ENCODE measurements around the gene GATA2.

Gene GATA2

GRCh38 chr3:128473737-128474136, 19.3 kb downstream of the GATA2 start:
- no peak for DNase-seq (ENCODE audit: low read depth in 1 of 2, low spot score in 1 of 2)

DNA sequence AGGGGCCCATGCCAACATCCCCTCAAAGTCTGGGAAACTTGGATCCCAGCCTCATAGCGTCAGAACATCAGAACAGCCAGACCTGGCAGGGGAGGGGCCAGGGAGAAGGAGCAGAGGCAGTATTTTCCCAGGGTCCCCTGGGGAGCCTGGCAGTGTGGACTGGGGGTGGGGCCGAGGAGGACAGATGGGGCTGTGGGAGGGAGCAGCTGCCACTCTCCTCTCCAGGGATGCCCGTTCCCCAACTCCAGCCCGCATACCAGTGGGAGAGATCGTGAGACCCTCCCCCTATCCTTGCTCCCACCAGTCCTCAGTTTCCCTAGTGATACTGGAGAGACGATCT, 19.9 kb downstream of the GATA2 start:
- no peak for DNase-seq (ENCODE audit: low read depth in 1 of 2, low spot score in 1 of 2)

GRCh38 chr3:128472449-128473179, 20.4 kb downstream of the GATA2 start:
- DNase-seq (ENCODE audit: low read depth in 1 of 2, low spot score in 1 of 2) = no peak

GRCh38 chr3:128471720-128472119, 21.3 kb downstream of the GATA2 start:
- DNase-seq (ENCODE audit: low read depth in 1 of 2, low spot score in 1 of 2) = no peak

GRCh38 chr3:128471110-128471509, 21.9 kb downstream of the GATA2 start:
- no peak for DNase-seq (ENCODE audit: low read depth in 1 of 2, low spot score in 1 of 2)

- no peak for DNase-seq (ENCODE audit: low read depth in 1 of 2, low spot score in 1 of 2)
These were observed 22.7 kb downstream of the GATA2 start for GRCh38 chr3:128470134-128470899.

DNA sequence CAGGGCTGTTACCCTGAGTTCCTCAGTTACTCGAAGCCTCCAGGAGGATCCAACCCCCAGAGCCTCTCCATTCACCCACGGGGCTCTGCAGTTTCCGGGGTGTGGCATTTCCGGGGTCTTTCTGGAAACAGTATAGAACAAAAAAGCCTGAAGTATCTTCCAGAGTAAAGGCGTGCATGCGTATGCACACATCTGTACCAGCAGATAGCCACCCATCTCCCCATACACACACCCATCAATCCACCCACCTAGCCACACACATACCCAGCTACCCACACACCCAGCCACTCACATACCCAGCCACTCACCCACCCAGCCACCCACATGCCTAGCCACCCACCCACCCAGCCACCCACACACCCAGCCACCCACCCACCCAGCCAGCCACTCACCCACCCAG, 23.4 kb downstream of the GATA2 start:
- DNase-seq (ENCODE audit: low read depth in 1 of 2, low spot score in 1 of 2) = no peak

- no peak for DNase-seq (ENCODE audit: low read depth in 1 of 2, low spot score in 1 of 2)
These were observed 24.0 kb downstream of the GATA2 start for GRCh38 chr3:128468791-128469527.

DNA sequence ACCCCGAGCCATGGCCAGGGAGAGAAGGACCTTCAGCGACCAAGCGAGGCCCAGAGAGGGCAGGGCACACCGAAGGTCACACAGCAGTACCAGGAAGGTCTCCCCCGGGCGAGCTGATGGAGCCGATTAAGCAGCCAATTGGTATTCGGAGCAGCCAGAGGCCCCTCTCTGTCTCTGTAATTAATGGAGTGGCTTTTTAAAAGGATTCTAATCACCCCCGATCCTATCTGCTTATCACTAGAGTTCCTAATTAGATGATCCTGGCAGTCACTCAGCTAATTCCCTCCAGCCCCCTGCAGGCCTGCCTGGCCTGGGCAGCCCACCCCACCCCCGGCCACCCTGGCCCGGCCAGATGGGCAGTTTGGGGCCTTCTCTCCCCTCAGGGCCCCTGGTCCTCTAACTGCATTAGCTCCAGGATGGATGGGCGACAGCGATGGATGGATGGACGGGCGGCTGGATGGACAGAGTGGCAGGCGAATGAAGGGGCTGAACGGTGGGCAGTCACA, 24.7 kb downstream of the GATA2 start:
- DNase-seq (ENCODE audit: low read depth in 1 of 2, low spot score in 1 of 2) = no peak

GRCh38 chr3:128466840-128467541, 26.0 kb downstream of the GATA2 start, which contains the start of gene DNAJB8:
TSS of gene DNAJB8 (minus strand) at chr3:128466890. CDS start at chr3:128463245, 3,645 bp downstream.
- no peak for DNase-seq (ENCODE audit: low read depth in 1 of 2, low spot score in 1 of 2)

GRCh38 chr3:128464702-128465101, 28.3 kb downstream of the GATA2 start:
- DNase-seq (ENCODE audit: low read depth in 1 of 2, low spot score in 1 of 2) = no peak

GRCh38 chr3:128464188-128464587, 28.8 kb downstream of the GATA2 start:
- DNase-seq (ENCODE audit: low read depth in 1 of 2, low spot score in 1 of 2) = no peak

GRCh38 chr3:128463771-128464170, 29.2 kb downstream of the GATA2 start:
- no peak for DNase-seq (ENCODE audit: low read depth in 1 of 2, low spot score in 1 of 2)

GRCh38 chr3:128463354-128463753, 29.6 kb downstream of the GATA2 start:
- no peak for DNase-seq (ENCODE audit: low read depth in 1 of 2, low spot score in 1 of 2)

DNA sequence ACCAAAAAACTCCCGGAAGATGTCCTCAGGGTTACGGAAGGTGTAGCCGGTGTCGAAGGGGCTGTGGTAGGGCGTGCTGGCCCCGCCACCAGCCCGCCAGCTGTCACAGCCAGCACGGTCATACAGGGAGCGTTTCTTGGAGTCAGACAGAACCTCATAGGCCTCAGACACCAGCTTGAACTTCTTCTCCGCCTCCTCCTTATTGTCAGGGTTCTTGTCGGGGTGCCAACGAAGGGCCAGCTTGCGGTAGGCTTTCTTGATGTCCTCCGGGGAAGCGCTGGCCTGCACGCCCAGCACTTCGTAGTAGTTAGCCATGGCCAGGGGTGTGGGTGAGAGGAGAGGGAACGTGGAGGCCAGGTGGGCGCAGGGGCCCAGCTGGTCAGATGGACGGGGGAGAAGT, 30.1 kb downstream of the GATA2 start:
- no peak for DNase-seq (ENCODE audit: low read depth in 1 of 2, low spot score in 1 of 2)

GRCh38 chr3:128462341-128462910, 30.6 kb downstream of the GATA2 start:
- DNase-seq (ENCODE audit: low read depth in 1 of 2, low spot score in 1 of 2) = no peak

DNA sequence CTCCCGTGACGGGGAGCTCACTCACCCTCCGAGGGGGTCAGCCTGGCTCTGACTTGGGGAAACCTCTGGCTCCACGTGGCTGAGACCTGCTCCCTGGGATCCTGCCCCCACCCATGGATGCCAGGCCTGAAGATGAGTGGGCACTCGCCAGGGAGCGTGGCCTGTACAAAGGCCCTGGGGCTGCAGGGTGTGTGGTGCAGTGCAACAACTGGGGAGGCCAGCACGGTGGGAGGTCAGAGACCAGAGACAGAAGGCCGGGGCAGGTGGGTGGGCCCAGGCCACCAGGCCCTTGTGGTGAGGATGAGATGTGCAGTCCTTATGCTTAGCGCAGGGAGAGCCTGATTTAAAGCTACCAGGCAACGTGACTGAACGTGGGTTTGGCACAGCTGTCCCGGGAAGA, 31.3 kb downstream of the GATA2 start:
- DNase-seq (ENCODE audit: low read depth in 1 of 2, low spot score in 1 of 2) = no peak

- no peak for DNase-seq (ENCODE audit: low read depth in 1 of 2, low spot score in 1 of 2)
These were observed 33.6 kb downstream of the GATA2 start for GRCh38 chr3:128459461-128459820.

- DNase-seq (ENCODE audit: low read depth in 1 of 2, low spot score in 1 of 2) = no peak
These were observed 34.1 kb downstream of the GATA2 start for GRCh38 chr3:128458746-128459460.

GRCh38 chr3:128457937-128458336, 35.1 kb downstream of the GATA2 start:
- DNase-seq (ENCODE audit: low read depth in 1 of 2, low spot score in 1 of 2) = no peak

Measured in stimulated activated CD4-positive, alpha-beta T cell treated with anti-CD3 and anti-CD28 coated beads, Interleukin-15, amount 100 ng/mL, for 1 hour (primary cell).